GM23338 (cell line): Measurements from ENCODE around the gene DOCK4.

Experiments
- CTCF ChIP-seq, 2 experiments: fragments of 200-600 bp in 1 of 2; sonication (generic) in 1 of 2; conservative IDR thresholded peaks; 2 replicates each; pipeline versions ENCODE4 v1.5.1 to v1.6.1; 2016 to 2017; ENCODE audit warnings: antibody characterized with exemption in 2 of 2, low read depth in 2 of 2, mild to moderate bottlenecking in 2 of 2, moderate library complexity in 1 of 2
- ETS1 ChIP-seq: IDR thresholded peaks from 2 replicates; pipeline ENCODE4 v1.6.1; 2016; ENCODE audit warnings: antibody characterized with exemption
- EZH2phosphoT487 ChIP-seq: fragments of 200-600 bp; sonication (generic); IDR thresholded peaks from one replicate; pipeline ENCODE4 v1.8.1; 2018; ENCODE audit warnings: antibody characterized with exemption; ENCODE audit not compliant: unreplicated experiment
- NANOG ChIP-seq: IDR thresholded peaks from 2 replicates; pipeline ENCODE4 v1.6.1; 2016; ENCODE audit warnings: antibody characterized with exemption, borderline replicate concordance
- POLR2AphosphoS5 ChIP-seq: IDR thresholded peaks from 2 replicates; pipeline ENCODE4 v1.6.1; 2016; ENCODE audit warnings: antibody characterized with exemption, low read depth
- REST ChIP-seq: IDR thresholded peaks from one replicate; pipeline ENCODE4 v1.6.1; 2018; ENCODE audit warnings: antibody characterized with exemption; ENCODE audit not compliant: unreplicated experiment
- ZNF462 ChIP-seq: fragments of 250-450 bp; sonication (Bioruptor Pico); IDR thresholded peaks from 2 replicates; pipeline ENCODE4 v1.5.0; 2020; ENCODE audit warnings: mild to moderate bottlenecking, moderate library complexity

- TF ChIP-seq POLR2AphosphoS5 (no peak), CTCF (conservative IDR thresholded peaks at IDR 0.05; ENCODE audit: low read depth in 2 of 2) (no peak), EZH2phosphoT487 (no peak), ETS1 (no peak), NANOG (no peak), ZNF462 (CRISPR knock-in tag) (no peak), REST (no peak)
Measured at GRCh38 chr7:112122144-112122543, 84.1 kb downstream of the DOCK4 start.
